Liver (tissue), 9 donors: Measurements from ENCODE around the gene MAN2C1. TPM values are rescaled to one million over a fixed set of nuclear protein-coding genes. Genes with fewer than 3 reads are reported as not detected.

Source experiments
- DNase-seq: peaks from one replicate; pipeline ENCODE4 v3.0.0-alpha.2; 2017; ENCODE audit warnings: low spot score
- H3K27ac ChIP-seq, 2 donors: one replicate each; pipeline ENCODE4 v1.7.0; 2013; ENCODE audit warnings: inconsistent platforms in 2 of 2, low read length in 2 of 2, control low read depth in 1 of 2, low read depth in 1 of 2, mild to moderate bottlenecking in 1 of 2
- H3K27me3 ChIP-seq, 4 donors: one replicate each; pipeline versions ENCODE4 v1.6.1 to v1.7.0; 2013; ENCODE audit warnings: low read length in 3 of 4, inconsistent platforms in 1 of 4, mild to moderate bottlenecking in 1 of 4, moderate library complexity in 1 of 4; ENCODE audit not compliant: control insufficient read depth in 4 of 4, insufficient read depth in 4 of 4
- H3K36me3 ChIP-seq, 4 donors: one replicate each; pipeline versions ENCODE4 v1.6.1 to v1.7.0; 2013; ENCODE audit warnings: low read length in 3 of 4, mild to moderate bottlenecking in 3 of 4, low read depth in 1 of 4, moderate library complexity in 1 of 4; ENCODE audit not compliant: control insufficient read depth in 4 of 4, insufficient read depth in 3 of 4
- H3K4me1 ChIP-seq, 4 donors: one replicate each; pipeline versions ENCODE4 v1.6.1 to v1.7.0; 2013; ENCODE audit warnings: low read length in 3 of 4, mild to moderate bottlenecking in 3 of 4, moderate library complexity in 1 of 4; ENCODE audit not compliant: control insufficient read depth in 4 of 4, insufficient read depth in 4 of 4
- H3K4me3 ChIP-seq, 3 donors: one replicate each; pipeline versions ENCODE4 v1.6.1 to v1.7.0; 2013; ENCODE audit warnings: low read length in 3 of 3, control low read depth in 1 of 3, low read depth in 1 of 3, mild to moderate bottlenecking in 1 of 3
- H3K9ac ChIP-seq, 2 donors: one replicate each; pipeline ENCODE4 v1.7.0; 2013; ENCODE audit warnings: low read length in 2 of 2, mild to moderate bottlenecking in 2 of 2, moderate library complexity in 2 of 2, control low read depth in 1 of 2, low read depth in 1 of 2
- H3K9me3 ChIP-seq, 4 donors: one replicate each; pipeline versions ENCODE4 v1.6.1 to v1.7.0; 2013; ENCODE audit warnings: low read length in 3 of 4; ENCODE audit not compliant: control insufficient read depth in 4 of 4
- ATF3 ChIP-seq: IDR thresholded peaks from 2 replicates; pipeline ENCODE4 v1.6.1; 2016; ENCODE audit warnings: antibody characterized with exemption
- CTCF ChIP-seq: fragments of 150-350 bp; IDR thresholded peaks from 2 replicates; pipeline ENCODE4 v1.5.1; 2017; ENCODE audit warnings: improper control_type of control experiment, low read depth, low read length; ENCODE audit not compliant: missing input control
- EGR1 ChIP-seq, 2 donors: IDR thresholded peaks; 2 replicates each; pipeline ENCODE4 v1.6.1; 2016 to 2018; ENCODE audit warnings: antibody characterized with exemption in 2 of 2, low read depth in 2 of 2
- FOXA1 ChIP-seq: IDR thresholded peaks from 2 replicates; pipeline ENCODE4 v1.6.1; 2016; ENCODE audit warnings: antibody characterized with exemption
- FOXA2 ChIP-seq: IDR thresholded peaks from 2 replicates; pipeline ENCODE4 v1.6.1; 2016; ENCODE audit warnings: antibody characterized with exemption
- GABPA ChIP-seq, 2 donors: IDR thresholded peaks in 1 of 2; conservative IDR thresholded peaks in 1 of 2; 2 replicates each; pipeline ENCODE4 v1.6.1; 2016; ENCODE audit warnings: antibody characterized with exemption in 2 of 2, mild to moderate bottlenecking in 1 of 2, moderate library complexity in 1 of 2
- HNF4A ChIP-seq, 2 donors: conservative IDR thresholded peaks; 2 replicates each; pipeline ENCODE4 v1.6.1; 2016; ENCODE audit warnings: antibody characterized with exemption in 2 of 2, mild to moderate bottlenecking in 2 of 2
- HNF4G ChIP-seq: IDR thresholded peaks from 2 replicates; pipeline ENCODE4 v1.6.1; 2016; ENCODE audit warnings: antibody characterized with exemption
- JUND ChIP-seq, 2 donors: IDR thresholded peaks; 2 replicates each; pipeline ENCODE4 v1.6.1; 2016; ENCODE audit warnings: antibody characterized with exemption in 2 of 2
- MAX ChIP-seq: IDR thresholded peaks from 2 replicates; pipeline ENCODE4 v1.6.1; 2016; ENCODE audit warnings: antibody characterized with exemption
- NR2F2 ChIP-seq: IDR thresholded peaks from 2 replicates; pipeline ENCODE4 v1.6.1; 2016; ENCODE audit warnings: antibody characterized with exemption
- RAD21 ChIP-seq, 2 donors: IDR thresholded peaks; 2 replicates each; pipeline ENCODE4 v1.6.1; 2016; ENCODE audit warnings: antibody characterized with exemption in 2 of 2, mild to moderate bottlenecking in 2 of 2
- REST ChIP-seq: IDR thresholded peaks from 2 replicates; pipeline ENCODE4 v1.6.1; 2016; ENCODE audit warnings: antibody characterized with exemption, mild to moderate bottlenecking
- RXRA ChIP-seq, 2 donors: IDR thresholded peaks; 2 replicates each; pipeline ENCODE4 v1.6.1; 2017 to 2018; ENCODE audit warnings: antibody characterized with exemption in 2 of 2, mild to moderate bottlenecking in 1 of 2
- SP1 ChIP-seq: IDR thresholded peaks from 2 replicates; pipeline ENCODE4 v1.6.1; 2018; ENCODE audit warnings: antibody characterized with exemption, mild to moderate bottlenecking
- TAF1 ChIP-seq: conservative IDR thresholded peaks from 2 replicates; pipeline ENCODE4 v1.6.1; 2016; ENCODE audit warnings: antibody characterized with exemption, mild to moderate bottlenecking
- YY1 ChIP-seq: IDR thresholded peaks from 2 replicates; pipeline ENCODE4 v1.6.1; 2016; ENCODE audit warnings: antibody characterized with exemption, mild to moderate bottlenecking
- ZBTB33 ChIP-seq: IDR thresholded peaks from 2 replicates; pipeline ENCODE4 v1.6.1; 2016; ENCODE audit warnings: antibody characterized with exemption
- WGBS: extraction: QIAGEN DNeasy Blood & Tissue Kit; methylation state at CpG from one replicate; pipeline ENCODE4 v1.1.7; 2013; 5-methylcytosine and 5-hydroxymethylcytosine counted together
- polyA plus RNA-seq, 2 donors: library from polyadenylated mRNA; stranded (reverse) in 1 of 2; unstranded in 1 of 2; fragments of 200-250 nt in 1 of 2; fragments of >200 nt in 1 of 2; fragmentation: Nextera tagmentation in 1 of 2; extraction: Ambion mirVana in 1 of 2; gene quantifications; one replicate each; pipeline versions ENCODE4 v1.2.1 to v1.2.3, GENCODE V29; 2013 to 2015
- total RNA-seq, 2 donors: library from RNA; depleted of rRNA; stranded (reverse); fragments of >200 nt; gene quantifications; one replicate each; pipeline ENCODE4 v1.2.3, GENCODE V29; 2014
- donor health status: healthy.
- donor health status: healthy.
- donor health status: healthy.
- donor health status: healthy.
- donor health status: healthy.

The MAN2C1 gene
- total and polyA plus RNA-seq, 4 donors = 44.3 to 143 (median 59.6) TPM

- DNase-seq = no peak
- Histone ChIP-seq H3K9me3 (no peaks in the 10 kb centered on the region), H3K27me3 (no peaks in the 10 kb centered on the region), H3K36me3 (peaks cover 6 to 34% (median 16%) of the 10 kb centered on the region in 4 donors), H3K9ac (no peak overlapping the region), H3K4me1 (peaks cover 7 to 18% (median 15%) of the 10 kb centered on the region in 4 donors), H3K27ac (no peak overlapping the region), H3K4me3 (no peak overlapping the region)
- TF ChIP-seq REST (no peak), FOXA2 (no peak), NR2F2 (no peak), HNF4A (conservative IDR thresholded peaks at IDR 0.05) (no peak)
- 91% methylated on average over 7 of the region's 7 CpGs for WGBS
Observed at GRCh38 chr15:75354454-75354853, 14.0 kb downstream of the MAN2C1 start.

- no peak for TF ChIP-seq TAF1
- no peak for TF ChIP-seq FOXA1
- TF ChIP-seq JUND (IDR thresholded peaks at IDR 0.05) = no peak
- peak; percentile 90 for TF ChIP-seq NR2F2
- no peak for TF ChIP-seq REST
- TF ChIP-seq ZBTB33 = no peak
- peak; percentile 98 for TF ChIP-seq HNF4A (conservative IDR thresholded peaks at IDR 0.05)
- TF ChIP-seq FOXA2 = no peak
- no peak for TF ChIP-seq CTCF
- peak; percentile 86 for TF ChIP-seq HNF4G
- no peak for TF ChIP-seq ATF3
- TF ChIP-seq RXRA (IDR thresholded peaks at IDR 0.05) = peak; percentile 82 to 84
- TF ChIP-seq MAX = no peak
- no peak for TF ChIP-seq YY1
- peak; percentile 76 for TF ChIP-seq SP1
- TF ChIP-seq EGR1 (IDR thresholded peaks at IDR 0.05; ENCODE audit: low read depth in 2 of 2) = no peak
- no peak for TF ChIP-seq RAD21 (IDR thresholded peaks at IDR 0.05)
- no peak for TF ChIP-seq GABPA (IDR thresholded peaks at IDR 0.05 in 1 of 2, conservative IDR thresholded peaks at IDR 0.05 in 1 of 2)
- H3K27me3 ChIP-seq = no peaks in the 10 kb centered on the region
- no peak overlapping the region for H3K4me3 ChIP-seq
- H3K9ac ChIP-seq = no peak overlapping the region
- DNase-seq = no peak
- peaks cover 7 to 25% (median 18%) of the 10 kb centered on the region in 4 donors for H3K4me1 ChIP-seq
- 45% methylated on average over 7 of the region's 7 CpGs for WGBS
- peaks cover 6 to 27% (median 12%) of the 10 kb centered on the region in 4 donors for H3K36me3 ChIP-seq
- H3K9me3 ChIP-seq = no peaks in the 10 kb centered on the region
- no peak overlapping the region for H3K27ac ChIP-seq
Observed at GRCh38 chr15:75353604-75354003, 14.8 kb downstream of the MAN2C1 start.
